GM12891 (cell line): Measurements from ENCODE around the gene RIC1.
"Not testable (repeated sequence)": the region's sequence is repeated elsewhere in the genome, so short reads cannot be mapped to it uniquely, and the experiment has no call there.

Experiments used
- DNase-seq: peaks from one replicate; pipeline ENCODE4 v3.0.0; 2011; ENCODE audit warnings: low spot score; ENCODE audit not compliant: insufficient read length
- FAIRE-seq: peaks from 2 replicates; lab custom pipeline; 2011; peaks lifted over from hg19 to GRCh38; lab: Jason Lieb, UNC
- PAX5 ChIP-seq: IDR thresholded peaks from 2 replicates; pipeline ENCODE4 v1.6.1; 2011; ENCODE audit warnings: low read length, moderate library complexity, mild to moderate bottlenecking; ENCODE audit not compliant: insufficient read depth, severe bottlenecking
- POLR2A ChIP-seq: IDR thresholded peaks from 2 replicates; pipeline ENCODE4 v1.6.1; 2011; ENCODE audit warnings: low read depth, low read length, control low read depth
- POLR2AphosphoS5 ChIP-seq: IDR thresholded peaks from 2 replicates; pipeline ENCODE4 v1.6.1; 2011; ENCODE audit warnings: low read depth, low read length, control low read depth
- POU2F2 ChIP-seq: IDR thresholded peaks from 2 replicates; pipeline ENCODE4 v1.6.1; 2011; ENCODE audit warnings: low read depth, mild to moderate bottlenecking, control low read depth, low read length, moderate library complexity
- SPI1 ChIP-seq: IDR thresholded peaks from 2 replicates; pipeline ENCODE4 v1.6.1; 2011; ENCODE audit warnings: low read depth, low read length, control low read depth
- TAF1 ChIP-seq: IDR thresholded peaks from 2 replicates; pipeline ENCODE4 v1.6.1; 2011; ENCODE audit warnings: low read depth, low read length, control low read depth

Gene RIC1

DNA sequence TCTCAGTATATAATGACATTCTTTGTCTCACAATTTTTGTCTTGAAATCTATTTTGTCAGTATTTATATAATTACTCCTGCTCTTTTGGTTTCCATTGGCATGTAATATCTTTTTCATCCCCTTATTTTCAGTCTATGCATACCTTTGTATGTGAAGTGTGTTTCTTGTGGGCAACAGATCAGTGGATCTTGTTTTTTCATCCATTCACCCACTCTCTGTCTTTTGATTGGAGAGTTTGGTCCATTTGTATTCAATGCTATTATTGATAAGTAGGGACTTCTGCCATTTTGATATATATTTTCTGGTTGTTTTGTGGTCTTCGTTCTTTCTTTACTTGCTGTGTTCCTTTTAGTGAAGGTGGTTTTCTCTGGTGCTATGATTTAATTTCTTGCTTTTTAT, 10.9 kb downstream of the RIC1 start:
- no peak for TF ChIP-seq POLR2A
- no peak for DNase-seq
- no peak for FAIRE-seq

DNA sequence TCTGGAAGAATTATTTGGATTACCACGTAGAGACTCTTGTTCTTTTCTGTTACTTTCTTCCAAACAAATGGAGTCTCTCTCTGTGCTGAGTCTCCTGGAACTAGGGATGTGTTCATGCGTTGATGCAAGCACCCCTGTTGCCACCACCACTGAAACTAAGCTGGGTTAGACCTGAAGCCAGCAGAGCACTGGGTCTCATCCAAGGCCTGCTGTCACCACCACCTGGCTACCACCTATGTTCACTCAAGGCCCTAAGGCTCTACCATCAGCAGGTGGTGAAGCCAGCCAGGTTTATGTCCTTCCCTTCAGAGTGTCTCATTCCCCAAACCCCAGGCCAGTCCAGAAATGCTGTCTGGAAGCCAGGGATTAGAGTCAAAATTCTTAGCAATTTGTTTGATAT, 13.3 kb downstream of the RIC1 start:
- peak; percentile 69 for FAIRE-seq
- no peak for DNase-seq
- no peak for TF ChIP-seq POLR2A

DNA sequence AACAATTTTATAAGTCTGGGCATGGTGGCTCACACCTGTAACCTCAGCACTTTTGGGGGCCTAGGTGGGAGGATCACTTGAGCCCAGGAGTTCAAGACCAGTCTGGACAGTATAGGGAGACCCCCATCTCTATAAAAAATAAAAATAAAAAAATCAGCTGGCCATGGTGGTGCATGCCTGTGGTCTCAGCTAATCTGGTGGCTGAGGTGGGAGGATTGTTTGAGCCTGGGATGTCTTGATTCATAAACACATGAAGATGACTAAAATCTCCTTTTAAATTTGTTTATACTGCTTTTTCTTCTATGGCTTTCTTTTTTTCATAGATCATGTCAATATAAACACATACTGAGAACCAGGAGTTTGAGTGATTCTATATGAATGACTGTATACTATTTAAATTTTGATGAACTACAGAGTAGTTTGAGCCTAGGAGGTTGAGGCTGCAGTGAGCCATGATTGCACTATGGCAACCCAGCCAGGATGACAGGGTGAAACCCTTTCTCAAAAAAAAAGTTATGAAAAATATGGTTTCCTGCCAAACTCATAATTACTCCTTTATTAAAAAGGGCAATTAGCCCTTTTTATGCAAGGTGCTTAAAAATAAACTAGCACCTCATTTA, 14.2 kb downstream of the RIC1 start:
- no peak for TF ChIP-seq SPI1
- no peak for TF ChIP-seq POLR2AphosphoS5
- TF ChIP-seq POLR2A, result no peak
- DNase-seq, result no peak
- FAIRE-seq, result no peak

DNA sequence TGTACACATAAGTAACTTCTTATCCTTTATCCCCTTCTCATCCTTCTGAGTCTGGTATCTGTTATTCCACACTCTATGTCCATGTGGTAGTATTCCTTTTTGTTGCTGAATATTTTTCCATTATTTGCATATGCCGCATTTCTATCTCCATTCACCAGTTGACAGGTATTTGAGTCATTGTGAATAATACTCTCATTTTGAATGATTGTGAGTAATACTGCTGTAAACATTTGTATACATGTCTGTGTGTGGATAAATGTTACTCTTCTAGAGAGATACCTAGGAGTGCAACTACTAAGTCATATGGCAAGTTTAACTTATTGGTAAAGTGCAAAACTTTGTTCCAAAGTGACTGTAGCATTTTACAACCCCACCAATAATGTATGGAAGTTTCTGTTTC, 15.6 kb downstream of the RIC1 start:
- DNase-seq, result no peak
- peak; percentile 20 for FAIRE-seq
- TF ChIP-seq TAF1 (no peak), POLR2AphosphoS5 (no peak), PAX5 (no peak), SPI1 (no peak), POU2F2 (no peak), POLR2A (no peak)

DNA sequence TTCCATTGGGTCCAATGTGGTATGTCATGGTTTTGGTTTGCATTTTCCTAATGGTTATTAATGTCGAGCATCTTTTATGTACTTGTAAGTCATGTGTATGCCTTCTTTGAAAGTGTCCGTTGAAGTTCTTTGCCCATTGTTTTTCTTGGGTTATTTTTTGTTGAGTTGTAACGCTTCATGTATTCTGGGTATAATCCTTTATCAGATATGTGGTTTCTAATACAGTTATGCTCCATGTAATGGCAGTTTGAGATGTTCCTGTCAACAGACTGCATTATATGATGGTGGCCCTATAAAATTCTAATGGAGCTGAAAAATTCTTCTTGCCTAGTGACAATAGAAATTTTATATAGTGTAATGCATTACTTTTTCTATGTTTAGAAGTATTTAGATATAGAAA, 17.2 kb downstream of the RIC1 start:
- no peak for TF ChIP-seq POU2F2
- no peak for TF ChIP-seq PAX5
- no peak for TF ChIP-seq POLR2A
- TF ChIP-seq POLR2AphosphoS5, result no peak
- no peak for TF ChIP-seq TAF1
- TF ChIP-seq SPI1, result no peak
- FAIRE-seq (no peak), DNase-seq (no peak)

DNA sequence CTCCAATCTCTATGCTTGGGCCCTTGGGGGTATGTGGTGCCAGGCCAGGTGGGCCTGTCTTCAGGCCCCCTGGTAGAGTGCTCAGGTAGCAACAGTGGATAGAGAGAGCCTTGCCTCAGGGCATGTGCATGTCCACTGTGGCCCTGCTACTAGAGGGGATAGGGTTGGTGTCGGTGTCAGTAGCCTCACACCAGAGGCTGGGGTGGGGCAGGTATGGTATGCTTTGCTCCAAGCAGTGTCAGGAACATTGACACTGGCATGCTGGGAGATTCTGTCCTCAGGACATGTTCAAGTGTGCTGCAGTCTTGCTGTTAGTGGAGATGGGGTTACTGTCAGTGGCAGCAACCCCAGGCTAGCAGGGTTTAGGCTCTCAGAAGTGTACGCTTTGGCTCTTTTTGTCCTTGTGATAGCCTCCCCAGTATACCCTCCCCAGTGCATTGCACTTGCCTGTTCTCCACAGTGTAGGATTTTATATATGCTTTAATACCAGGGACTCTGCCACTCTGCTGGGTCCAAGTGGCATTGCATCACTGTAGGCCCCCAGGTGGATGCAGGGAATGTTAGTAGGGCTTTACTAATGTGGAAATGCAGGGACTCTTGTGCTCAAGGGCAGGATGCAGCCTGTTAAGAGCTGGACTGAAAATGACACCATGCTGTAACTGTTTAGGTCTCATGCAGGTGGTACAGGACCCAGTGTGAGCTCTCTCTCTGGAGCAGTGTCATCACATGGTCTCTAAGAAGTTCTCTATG, 21.6 kb downstream of the RIC1 start:
- DNase-seq (no peak), FAIRE-seq (no peak)
- TF ChIP-seq POLR2AphosphoS5 (no peak), POLR2A (no peak), POU2F2 (no peak), TAF1 (no peak), SPI1 (no peak), PAX5 (no peak)

DNA sequence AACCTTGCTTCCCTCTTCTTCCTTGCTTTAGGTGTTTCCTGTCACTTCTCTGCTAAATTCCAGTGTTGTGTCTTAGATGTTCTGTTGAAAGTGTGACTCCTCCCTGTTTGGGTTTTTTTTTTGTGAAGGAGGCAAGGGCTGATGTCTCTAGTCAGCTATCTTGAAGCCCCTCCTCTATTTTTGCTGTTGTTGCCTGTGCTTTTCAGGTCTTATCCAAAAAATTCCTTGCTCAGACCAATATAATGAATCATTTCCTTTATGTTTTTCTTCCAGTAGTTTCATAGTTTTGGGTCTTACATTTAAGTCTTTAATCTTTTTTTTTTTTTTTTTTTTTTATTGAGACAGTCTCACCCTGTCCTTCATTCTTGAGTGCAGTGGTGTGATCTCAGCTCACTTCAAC, 22.3 kb downstream of the RIC1 start:
- DNase-seq (no peak), FAIRE-seq (no peak)
- TF ChIP-seq PAX5 (no peak), SPI1 (no peak), POLR2A (no peak), POU2F2 (no peak)

DNA sequence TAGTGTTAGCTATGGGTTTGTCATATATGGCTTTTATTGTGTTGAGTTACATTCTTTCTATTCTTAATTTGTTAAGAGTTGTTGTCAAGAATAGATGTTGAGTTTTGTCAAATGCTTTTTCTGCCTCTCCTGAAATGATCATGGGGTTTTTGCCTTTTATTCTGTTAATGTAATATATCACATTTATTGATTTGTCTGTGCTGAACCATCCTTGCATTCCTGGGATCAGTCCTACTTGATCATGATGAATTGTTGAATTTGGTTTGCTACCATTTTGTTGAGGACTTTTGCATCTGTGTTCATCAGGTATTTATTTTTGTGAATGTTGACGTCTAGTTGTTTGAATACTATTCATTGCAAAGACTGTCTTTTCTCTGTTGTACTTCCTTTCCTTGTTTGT, 23.9 kb downstream of the RIC1 start:
- DNase-seq (no peak), FAIRE-seq (no peak)
- TF ChIP-seq POU2F2 (no peak), SPI1 (no peak), PAX5 (no peak), POLR2A (no peak), TAF1 (no peak), POLR2AphosphoS5 (no peak)

DNA sequence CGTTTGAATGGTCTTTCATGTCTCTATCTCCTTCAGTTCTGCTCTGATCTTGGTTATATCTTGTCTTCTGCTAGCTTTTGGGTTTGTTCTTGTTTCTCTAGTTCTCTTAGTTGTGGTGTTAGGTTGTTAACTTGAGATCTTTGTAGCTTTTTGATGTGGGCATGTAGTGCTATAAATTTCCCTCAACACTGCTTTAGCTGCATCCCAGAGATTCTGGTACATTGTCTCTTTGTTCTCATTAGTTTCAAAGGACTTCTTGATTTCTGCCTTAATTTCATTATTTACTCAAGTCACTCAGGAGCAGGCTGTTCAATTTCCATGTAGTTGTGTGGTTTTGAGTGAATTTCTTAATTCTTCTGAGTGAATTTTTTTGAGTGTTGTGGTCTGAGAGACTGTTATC, 33.9 kb downstream of the RIC1 start:
- FAIRE-seq, DNase-seq: not testable (repeated sequence)

DNA sequence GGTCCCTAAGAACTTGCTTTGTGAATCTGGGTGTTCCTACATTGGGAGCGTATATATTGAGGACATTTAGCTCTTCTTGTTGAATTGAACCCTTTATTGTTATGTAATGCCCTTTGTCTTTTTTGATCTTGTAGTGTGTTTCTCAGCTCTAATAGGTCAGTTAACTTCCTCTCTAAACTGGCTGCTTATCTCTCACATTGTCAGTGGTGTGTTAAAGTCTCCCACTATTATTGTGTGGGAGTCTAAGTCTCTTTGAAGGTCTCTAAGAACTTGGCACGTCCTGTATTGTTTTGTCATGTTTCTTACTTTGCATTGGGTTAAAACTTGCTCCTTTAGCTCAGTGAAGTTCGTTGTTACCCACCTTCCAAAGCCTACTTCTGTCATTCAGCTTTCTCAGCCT, 36.2 kb downstream of the RIC1 start:
- DNase-seq, result no peak
- FAIRE-seq, result no peak
- TF ChIP-seq POLR2A (no peak), POLR2AphosphoS5 (no peak), SPI1 (0 out of 2 replicates have a peak, but pooled peaks have one; percentile 5), PAX5 (no peak)

DNA sequence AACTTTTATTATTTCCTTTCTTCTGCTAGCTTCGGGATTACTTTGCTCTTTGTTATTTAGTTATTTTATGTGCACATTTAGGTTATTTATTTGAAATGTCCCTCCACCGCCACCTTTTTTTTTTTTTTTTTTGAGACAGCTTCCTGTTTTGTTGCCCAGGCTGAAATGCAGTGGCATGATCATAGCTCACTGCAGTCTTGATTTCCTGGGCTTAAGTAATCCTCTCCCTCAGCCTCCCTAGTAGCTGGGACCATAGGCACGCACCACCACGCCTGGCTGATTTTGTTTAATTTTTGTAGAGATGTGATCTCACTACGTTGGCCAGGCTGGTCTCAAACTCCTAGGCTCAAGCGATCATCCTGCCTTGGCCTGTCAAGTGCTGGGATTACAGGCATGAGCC, 38.5 kb downstream of the RIC1 start:
- TF ChIP-seq POLR2A (no peak), SPI1 (no peak), POLR2AphosphoS5 (no peak), PAX5 (no peak)
- FAIRE-seq (no peak), DNase-seq (no peak)
